K562 (cell line): ENCODE results near the gene STK33. TPM values are rescaled to one million over a fixed set of nuclear protein-coding genes. Genes with fewer than 3 reads are reported as not detected.

ENCODE experiments used
- ATAC-seq: fragments of 200-7000 bp; cut with Tn5 transposase; 3 replicates; pipeline ENCODE4 v1.9.1; 2020; ENCODE audit warnings: moderate library complexity
- BruUV-seq: library from RNA; stranded (reverse); fragments of 400-500 nt; replicated peaks from 2 replicates; lab custom pipeline; 2021; lab: Mats Ljungman, UMichigan
- CTCF ChIA-PET: fragments of 300-600 bp; formaldehyde crosslinking; extraction: SDS; loops from one replicate; lab custom pipeline; 2021; ENCODE audit warnings: low intra/inter-chr PET ratio; lab: Yijun Ruan, JAX
- POLR2A ChIA-PET: fragments of 300-600, 350-650 bp; sonication (Branson Sonifier 250); formaldehyde crosslinking; extraction: SDS; loops from one replicate; lab custom pipeline; 2021; ENCODE audit warnings: antibody characterized with exemption, inconsistent platforms; lab: Yijun Ruan, JAX
- DNase-seq, 4 experiments: peaks; one replicate each; pipeline versions ENCODE4 v3.0.0 to v3.0.0-alpha.2; 2011 to 2018; ENCODE audit warnings: low spot score in 3 of 4, mixed read lengths in 3 of 4; ENCODE audit errors: extremely low read depth in 1 of 4
- FAIRE-seq: peaks from 2 replicates; lab custom pipeline; 2011; peaks lifted over from hg19 to GRCh38; lab: Jason Lieb, UNC
- H2AFZ ChIP-seq: 2 replicates; pipeline ENCODE4 v1.6.0; 2011; ENCODE audit warnings: low read depth, low read length, control low read depth, inconsistent platforms
- H3K27ac ChIP-seq: fragments of 200-600 bp; 3 replicates; pipeline ENCODE4 v1.8.0; 2011; ENCODE audit warnings: low read depth, mild to moderate bottlenecking, control low read depth, inconsistent platforms, low read length, moderate library complexity, mixed read lengths; ENCODE audit errors: extremely low read depth
- H3K27me3 ChIP-seq, 2 experiments: fragments of 300-600 bp in 1 of 2; 2 replicates in 1 of 2; 3 replicates in 1 of 2; pipeline versions ENCODE4 v1.6.0 to v1.8.0; 2011; ENCODE audit warnings: inconsistent platforms in 2 of 2, low read length in 2 of 2, mild to moderate bottlenecking in 1 of 2, mixed read lengths in 1 of 2, moderate library complexity in 1 of 2; ENCODE audit not compliant: control insufficient read depth in 2 of 2, insufficient read depth in 2 of 2
- H3K36me3 ChIP-seq: fragments of 300-600 bp; 3 replicates; pipeline ENCODE4 v1.8.0; 2011; ENCODE audit warnings: mild to moderate bottlenecking, low read length, inconsistent platforms; ENCODE audit not compliant: control insufficient read depth, insufficient read depth
- H3K4me1 ChIP-seq, 2 experiments: fragments of 200-600 bp in 1 of 2; replicated peaks in 1 of 2; 2 replicates in 1 of 2; 3 replicates in 1 of 2; pipeline versions ENCODE4 v1.5.1 to v1.8.0; 2011; ENCODE audit warnings: inconsistent platforms in 2 of 2, low read length in 2 of 2, mild to moderate bottlenecking in 1 of 2, mixed read lengths in 1 of 2, moderate library complexity in 1 of 2; ENCODE audit not compliant: control insufficient read depth in 2 of 2, insufficient read depth in 2 of 2
- H3K4me2 ChIP-seq: 2 replicates; pipeline ENCODE4 v1.6.1; 2011; ENCODE audit warnings: low read length, control low read depth, inconsistent platforms, mixed read lengths; ENCODE audit not compliant: insufficient read depth
- H3K4me3 ChIP-seq: fragments of 200-600 bp; sonication (generic), shearing (Covaris generic); 2 replicates; pipeline ENCODE4 v1.5.1; 2016; ENCODE audit warnings: control low read depth, inconsistent platforms
- H3K79me2 ChIP-seq: fragments of 200-600 bp; 3 replicates; pipeline ENCODE4 v1.8.0; 2011; ENCODE audit warnings: low read length, inconsistent platforms; ENCODE audit not compliant: control insufficient read depth, insufficient read depth
- H3K9ac ChIP-seq, 2 experiments: 2 replicates each; pipeline versions ENCODE4 v1.6.0 to v1.6.1; 2011; ENCODE audit warnings: low read depth in 2 of 2, low read length in 2 of 2, control low read depth in 1 of 2, inconsistent platforms in 1 of 2, mild to moderate bottlenecking in 1 of 2, mixed read lengths in 1 of 2; ENCODE audit not compliant: insufficient read depth in 1 of 2
- H3K9me1 ChIP-seq: one replicate; pipeline ENCODE4 v1.6.0; 2011; ENCODE audit warnings: inconsistent platforms, mild to moderate bottlenecking, low read length, moderate library complexity; ENCODE audit not compliant: control insufficient read depth, insufficient read depth
- H3K9me3 ChIP-seq: replicated peaks from 2 replicates; pipeline ENCODE4 v1.5.1; 2011; ENCODE audit warnings: low read depth, low read length, inconsistent platforms; ENCODE audit not compliant: control insufficient read depth, insufficient read depth
- H4K20me1 ChIP-seq: replicated peaks from 2 replicates; pipeline ENCODE4 v1.6.1; 2011; ENCODE audit warnings: low read length, inconsistent platforms, mixed read lengths; ENCODE audit not compliant: control insufficient read depth, insufficient read depth
- CREB1 ChIP-seq, 2 experiments: sonication (generic) in 1 of 2; formaldehyde crosslinking in 1 of 2; IDR thresholded peaks; 2 replicates each; pipeline versions ENCODE4 v1.6.1 to v1.8.0; 2012 to 2022; ENCODE audit warnings: inconsistent platforms in 1 of 2, mild to moderate bottlenecking in 1 of 2, missing genetic modification reagents in 1 of 2, moderate library complexity in 1 of 2
- FIP1L1 ChIP-seq: fragments of 200-400 bp; formaldehyde crosslinking; IDR thresholded peaks from 2 replicates; pipeline ENCODE4 v1.6.1; 2018; ENCODE audit warnings: mild to moderate bottlenecking, low read depth, low read length; ENCODE audit not compliant: poor library complexity, severe bottlenecking
- HSF4 ChIP-seq: fragments of 250-450 bp; sonication (Bioruptor Pico); IDR thresholded peaks from 2 replicates; pipeline ENCODE4 v2.1.2; 2022; ENCODE audit warnings: mild to moderate bottlenecking, moderate library complexity, borderline replicate concordance
- LARP7 ChIP-seq: fragments of 450-650 bp; IDR thresholded peaks from 2 replicates; pipeline ENCODE4 v1.6.1; 2016
- SAP30 ChIP-seq: fragments of 200-600 bp; sonication (generic); IDR thresholded peaks from 2 replicates; pipeline ENCODE4 v1.6.1; 2012; ENCODE audit warnings: borderline replicate concordance, low read depth, mild to moderate bottlenecking, moderate library complexity, low read length, control low read depth, inconsistent platforms; ENCODE audit not compliant: insufficient read depth, poor library complexity, severe bottlenecking
- TEAD4 ChIP-seq, 2 experiments: sonication (generic) in 1 of 2; formaldehyde crosslinking in 1 of 2; IDR thresholded peaks; 2 replicates each; pipeline versions ENCODE4 v1.6.1 to v1.8.0; 2012 to 2022; ENCODE audit warnings: borderline replicate concordance in 1 of 2, inconsistent platforms in 1 of 2, low read length in 1 of 2, mild to moderate bottlenecking in 1 of 2, missing genetic modification reagents in 1 of 2
- ZBED1 ChIP-seq: IDR thresholded peaks from 2 replicates; pipeline ENCODE4 v1.6.1; 2014
- ZBTB43 ChIP-seq: sonication (generic); formaldehyde crosslinking; IDR thresholded peaks from 2 replicates; pipeline ENCODE4 v1.8.0; 2023; ENCODE audit warnings: mild to moderate bottlenecking, missing genetic modification reagents
- ZKSCAN1 ChIP-seq: fragments of 150-350 bp; IDR thresholded peaks from 2 replicates; pipeline ENCODE4 v1.6.1; 2016; ENCODE audit warnings: low read depth, low read length
- ZNF354B ChIP-seq: fragments of 250-450 bp; sonication (Bioruptor Pico); IDR thresholded peaks from 2 replicates; pipeline ENCODE4 v1.4.0; 2020
- ZNF408 ChIP-seq: fragments of 250-450 bp; sonication (Bioruptor Pico); IDR thresholded peaks from 2 replicates; pipeline ENCODE4 v1.4.0; 2020; ENCODE audit warnings: low read depth, mild to moderate bottlenecking, moderate library complexity
- ZSCAN29 ChIP-seq: fragments of 450-650 bp; IDR thresholded peaks from 2 replicates; pipeline ENCODE4 v1.6.1; 2017
- WGBS: fragments of 100-300 bp; shearing (Covaris generic); methylation state at CpG from one replicate; pipeline ENCODE4 v1.1.6; 2016; ENCODE audit warnings: low coverage, mixed read lengths; ENCODE audit not compliant: insufficient coverage; ENCODE audit errors: missing lambda C conversion rate; 5-methylcytosine and 5-hydroxymethylcytosine counted together
- in situ Hi-C: fragments of 300-500 bp; cut with MboI; formaldehyde crosslinking; loops from 4 replicates; pipeline ENCODE4 v1.15.0; 2018; ENCODE audit warnings: inconsistent platforms, mixed read lengths
- intact Hi-C: fragments of 100-400 bp; cut with micrococcal nuclease; formaldehyde crosslinking; loops from 2 replicates; pipeline ENCODE4 v1.14.2; 2022
- polyA plus RNA-seq, 8 experiments: library from polyadenylated mRNA; depleted of rRNA in 4 of 8; stranded (reverse) in 5 of 8; unstranded in 3 of 8; fragments of >200 nt; fragmentation: Nextera tagmentation in 2 of 8; fragmentation: Illumina TruSeq in 1 of 8; extraction: Ambion mirVana in 2 of 8; extraction: Trizol in 1 of 8; gene quantifications; 2 replicates each; pipeline versions ENCODE4 v1.2.1 to v1.2.3, GENCODE V29; 2011 to 2014; ENCODE audit warnings: inconsistent platforms in 1 of 8, missing spikeins in 1 of 8
- total RNA-seq, 7 experiments: library from RNA; depleted of rRNA in 6 of 7; stranded (reverse); fragments of >200 nt in 6 of 7; fragmentation: Illumina TruSeq in 2 of 7; extraction: Trizol in 2 of 7; gene quantifications; 2 replicates each; pipeline versions ENCODE4 v1.2.1 to v1.2.3, GENCODE V29; 2011 to 2021; ENCODE audit warnings: low replicate concordance in 1 of 7

STK33 gene
- total and polyA plus RNA-seq, 9 of the 15 experiments (the other 6 are each of a cell fraction or from before 2014, with no cell fraction given): not detected

- Histone ChIP-seq H4K20me1 (peaks cover 5% of the 10 kb centered on the region; the same call in 1 of the 2 replicates), H3K4me1 (no peaks in the 10 kb centered on the region), H3K36me3 (peaks cover 28% of the 10 kb centered on the region; the same call in 2 of the 3 replicates), H3K9me3 (no peaks in the 10 kb centered on the region), H3K27me3 (no peaks in the 10 kb centered on the region), H3K79me2 (no peaks in the 10 kb centered on the region), H3K27ac (no peak overlapping the region), H3K9me1 (no peaks in the 10 kb centered on the region), H3K4me3 (no peak overlapping the region), H3K4me2 (no peak overlapping the region), H2AFZ (no peak overlapping the region), H3K9ac (no peak overlapping the region)
- ChIA-PET POLR2A (no interaction called here), CTCF (no interaction called here)
- intact Hi-C loops: no loop called here
- BruUV-seq: no TSS peak
- in situ Hi-C loops: no loop called here
- DNase-seq (no peak), ATAC-seq (no peak), FAIRE-seq (no peak)
- 27% methylated on average over 4 of the region's 4 CpGs for WGBS
- TF ChIP-seq TEAD4 (IDR thresholded peaks at IDR 0.05; ENCODE audit: low read length) (no peak), TEAD4 (CRISPR knock-in tag; IDR thresholded peaks at IDR 0.05; ENCODE audit: borderline replicate concordance) (no peak), SAP30 (no peak), LARP7 (no peak), CREB1 (IDR thresholded peaks at IDR 0.05) (no peak), CREB1 (CRISPR knock-in tag; IDR thresholded peaks at IDR 0.05) (no peak), ZBTB43 (no peak), ZKSCAN1 (no peak), ZNF354B (no peak), ZBED1 (no peak), ZSCAN29 (no peak), ZNF408 (CRISPR knock-in tag) (no peak), HSF4 (no peak), FIP1L1 (no peak)
Observed at GRCh38 chr11:8621147-8621546, 27.1 kb upstream of the STK33 start.
